Measurements from ENCODE around the gene POFUT2.

The POFUT2 gene

DNA sequence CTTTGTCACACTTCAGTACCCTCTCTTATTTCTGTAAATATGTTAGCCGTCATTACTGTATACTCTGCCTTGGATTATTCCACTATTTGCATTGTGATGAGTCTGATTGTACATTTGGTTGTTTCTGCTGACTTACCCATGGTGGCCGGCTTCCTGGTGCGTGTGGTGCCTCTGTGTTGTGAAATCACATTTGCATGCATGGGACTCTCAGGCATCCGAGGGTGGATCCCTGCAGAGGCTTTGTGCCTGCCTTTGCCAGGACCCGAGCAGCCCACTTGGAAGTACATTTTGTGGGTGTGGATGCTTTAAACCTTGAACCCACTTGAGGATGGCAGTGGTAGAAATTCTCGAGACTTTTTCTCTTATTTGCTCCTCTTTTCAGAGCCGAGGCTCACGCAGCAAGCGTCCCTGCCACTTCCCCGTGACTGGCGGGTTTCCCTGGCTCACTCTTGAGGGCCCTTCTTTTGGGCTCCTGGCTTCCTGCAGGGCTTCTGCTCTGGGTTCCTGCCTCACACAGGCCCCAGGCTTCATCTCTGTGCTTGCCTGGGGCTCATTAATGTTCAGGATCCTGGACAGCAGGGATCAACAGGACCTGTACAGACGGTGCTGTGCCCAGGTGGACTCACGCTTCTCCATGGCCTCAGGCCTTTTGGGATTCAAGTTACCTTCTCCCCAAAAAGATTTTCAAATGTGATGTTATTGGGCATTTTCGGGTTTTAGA lies 36.6 kb downstream of the POFUT2 start:
- no peak for DNase-seq (ENCODE audit: low read depth in 2 of 2)

- DNase-seq (ENCODE audit: low read depth in 2 of 2), result no peak
Measured at GRCh38 chr21:45250272-45250671, 37.4 kb downstream of the POFUT2 start.

GRCh38 chr21:45249626-45250025 lies 38.1 kb downstream of the POFUT2 start:
- no peak for DNase-seq (ENCODE audit: low read depth in 2 of 2)

- DNase-seq (ENCODE audit: low read depth in 2 of 2), result no peak
Measured at GRCh38 chr21:45248893-45249381, 38.8 kb downstream of the POFUT2 start.

GRCh38 chr21:45248301-45248892 lies 39.3 kb downstream of the POFUT2 start:
- no peak for DNase-seq (ENCODE audit: low read depth in 2 of 2)

GRCh38 chr21:45246386-45247320 lies 41.0 kb downstream of the POFUT2 start:
- no peak for DNase-seq (ENCODE audit: low read depth in 2 of 2)

- no peak for DNase-seq (ENCODE audit: low read depth in 2 of 2)
Measured at GRCh38 chr21:45244799-45245340, 42.8 kb downstream of the POFUT2 start.

DNA sequence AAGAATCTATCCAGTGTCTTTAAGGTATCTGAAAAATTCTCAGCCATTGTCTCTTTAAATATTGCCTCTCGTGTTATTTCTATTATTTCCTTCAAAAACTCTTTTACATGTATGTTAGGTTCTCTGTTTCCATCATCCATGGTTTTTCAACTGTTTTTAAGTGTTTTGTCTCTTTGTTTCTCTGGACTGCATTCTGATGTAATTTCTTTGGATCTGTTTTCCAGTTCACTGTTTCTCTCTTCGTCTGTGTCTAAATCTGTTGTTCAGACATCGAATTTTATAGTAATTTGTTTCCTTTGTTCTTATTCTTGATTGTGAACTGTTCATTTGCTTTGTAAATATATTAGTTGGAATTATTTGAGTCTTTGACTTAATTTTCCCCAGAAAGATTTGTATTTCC lies 44.1 kb downstream of the POFUT2 start:
- no peak for DNase-seq (ENCODE audit: low read depth in 2 of 2)

DNA sequence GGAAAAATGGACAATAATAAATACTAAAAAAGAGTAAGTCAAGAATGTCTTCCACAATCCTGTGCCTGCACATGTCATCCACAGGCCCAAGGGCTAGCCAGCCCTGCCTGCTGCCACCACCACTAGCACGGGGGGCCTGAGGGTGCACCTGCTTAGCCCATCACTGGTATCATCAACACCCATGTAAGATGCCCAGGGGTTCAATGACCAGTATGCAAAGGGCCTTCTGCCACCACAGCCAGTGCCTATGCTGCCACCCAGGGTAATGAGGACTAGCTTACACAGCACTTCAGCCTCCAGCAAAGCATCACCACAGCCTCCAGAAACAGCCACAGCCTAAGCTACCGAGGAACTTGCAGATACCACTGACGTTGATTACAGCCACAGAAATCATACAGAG lies 46.3 kb downstream of the POFUT2 start:
- no peak for DNase-seq (ENCODE audit: low read depth in 2 of 2)

DNA sequence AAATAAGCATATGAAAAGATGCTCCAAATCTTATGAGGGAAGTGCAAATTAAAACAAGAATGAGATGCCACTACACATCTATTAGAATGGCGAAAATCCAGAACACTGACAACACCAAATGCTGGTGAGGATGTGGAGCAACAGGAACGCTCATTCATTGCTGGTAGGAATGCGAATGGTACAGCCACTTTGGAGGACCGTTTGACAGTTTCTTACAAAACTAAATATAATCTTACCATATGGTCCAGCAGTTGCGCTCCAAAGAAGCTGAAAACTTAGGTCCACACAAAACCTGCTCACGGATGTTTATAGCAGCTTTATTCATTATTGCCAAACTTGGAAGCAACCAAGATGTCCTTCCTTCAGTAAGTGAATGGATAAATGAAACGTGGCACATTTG lies 50.3 kb downstream of the POFUT2 start:
- no peak for DNase-seq (ENCODE audit: low read depth in 2 of 2)

DNA sequence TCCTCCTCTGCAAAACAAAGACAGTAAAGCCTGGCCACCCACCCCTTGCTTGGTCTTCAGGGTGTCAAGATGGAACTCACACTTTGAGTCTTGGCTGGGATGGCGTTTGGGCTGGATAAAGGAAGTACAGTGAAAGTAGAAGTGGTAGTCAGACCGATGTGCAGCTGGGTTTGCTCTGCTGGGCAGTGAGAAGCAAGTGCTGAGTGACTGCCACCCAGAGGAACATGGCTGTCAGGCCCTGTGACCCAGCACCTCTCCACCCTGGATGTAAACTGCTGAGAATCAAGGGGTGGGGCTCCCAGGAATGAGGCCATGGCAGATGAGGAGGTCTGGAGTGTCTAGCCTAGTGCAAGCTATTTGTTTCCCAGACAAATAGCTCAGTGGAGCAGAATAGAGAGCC lies 51.2 kb downstream of the POFUT2 start:
- DNase-seq (ENCODE audit: low read depth in 2 of 2), result no peak

- DNase-seq (ENCODE audit: low read depth in 2 of 2), result no peak
Measured at GRCh38 chr21:45235488-45235887, 52.2 kb downstream of the POFUT2 start.

DNA sequence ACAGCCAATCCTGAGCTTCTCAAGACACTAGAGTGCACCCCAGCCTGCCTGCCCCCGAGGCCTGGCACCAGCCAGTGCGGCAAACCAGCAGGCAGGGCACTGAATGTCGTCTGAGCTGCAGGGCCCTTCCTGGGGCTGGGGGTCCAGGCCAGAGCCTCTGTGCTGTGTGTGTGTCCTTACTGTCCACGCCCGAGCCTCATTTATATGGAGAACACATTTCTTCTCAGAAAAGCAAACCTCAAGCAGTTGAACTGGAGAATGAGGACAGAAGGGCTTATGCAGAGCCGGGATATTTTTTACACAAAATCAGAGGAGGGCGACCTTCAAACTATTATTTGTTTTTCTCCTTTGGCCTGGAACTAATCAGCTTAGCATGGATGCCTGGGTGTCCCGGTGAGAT lies 52.7 kb downstream of the POFUT2 start:
- no peak for DNase-seq (ENCODE audit: low read depth in 2 of 2)

GRCh38 chr21:45234127-45234526 lies 53.6 kb downstream of the POFUT2 start:
- no peak for DNase-seq (ENCODE audit: low read depth in 2 of 2)

GRCh38 chr21:45231705-45232104 lies 56.0 kb downstream of the POFUT2 start:
- DNase-seq (ENCODE audit: low read depth in 2 of 2), result no peak

GRCh38 chr21:45228656-45229240 lies 58.9 kb downstream of the POFUT2 start:
- DNase-seq (ENCODE audit: low read depth in 2 of 2), result no peak

- DNase-seq (ENCODE audit: low read depth in 2 of 2), result peak; percentile 67 to 75
Measured at GRCh38 chr21:45228171-45228641, 59.5 kb downstream of the POFUT2 start.

- DNase-seq (ENCODE audit: low read depth in 2 of 2), result no peak
Measured at GRCh38 chr21:45227735-45228134, 60.0 kb downstream of the POFUT2 start.

GRCh38 chr21:45226540-45227326 lies 61.0 kb downstream of the POFUT2 start:
- DNase-seq (ENCODE audit: low read depth in 2 of 2), result no peak

DNA sequence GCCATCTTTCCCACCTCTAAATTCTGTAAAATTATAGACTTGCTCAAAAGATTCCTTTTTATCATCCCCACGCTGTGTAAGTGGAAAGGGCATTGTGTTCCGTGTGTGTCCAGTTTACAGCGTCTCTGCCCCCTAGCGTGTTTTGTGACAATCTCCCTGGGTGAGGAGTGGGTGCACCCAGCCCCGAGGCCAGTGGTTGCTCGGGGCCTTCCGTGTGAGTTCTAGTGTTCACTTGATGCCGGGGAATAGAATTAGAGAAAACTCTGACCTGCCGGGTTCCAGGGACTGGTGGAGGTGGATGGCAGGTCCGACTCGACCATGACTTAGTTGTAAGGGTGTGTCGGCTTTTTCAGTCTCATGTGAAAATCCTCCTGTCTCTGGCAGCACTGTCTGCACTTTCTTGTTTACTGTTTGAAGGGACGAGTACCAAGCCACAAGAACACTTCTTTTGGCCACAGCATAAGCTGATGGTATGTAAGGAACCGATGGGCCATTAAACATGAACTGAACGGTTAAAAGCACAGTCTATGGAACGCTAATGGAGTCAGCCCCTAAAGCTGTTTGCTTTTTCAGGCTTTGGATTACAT lies 61.9 kb downstream of the POFUT2 start:
- DNase-seq (ENCODE audit: low read depth in 2 of 2), result no peak

Measured in stimulated activated CD4-positive, alpha-beta T cell treated with anti-CD3 and anti-CD28 coated beads, Interleukin-15, amount 100 ng/mL, for 48 hours (primary cell).